Heart right ventricle (tissue), 16 donors: Measurements from ENCODE around the gene LARGE1. TPM values are rescaled to one million over a fixed set of nuclear protein-coding genes. Genes with fewer than 3 reads are reported as not detected.
A peak's percentile ranks its signal among the peaks of the same experiment; 100 is the strongest.

Source experiments
- ATAC-seq, 8 donors: fragments of 200-7000 bp; cut with Tn5 transposase; one replicate each; pipeline ENCODE4 v1.9.1; 2020; ENCODE audit warnings: mild to moderate bottlenecking in 8 of 8, moderate library complexity in 8 of 8, moderate number of reproducible peaks in 1 of 8
- DNase-seq, 2 donors: peaks; one replicate each; pipeline ENCODE4 v3.0.0-alpha.2; 2020
- H3K27ac ChIP-seq, 10 donors: fragments of 200-600 bp; sonication (generic) in 2 of 10; one replicate each; pipeline versions ENCODE4 v1.5.0 to v1.8.0; 2020 to 2022; ENCODE audit warnings: mild to moderate bottlenecking in 3 of 10
- H3K27me3 ChIP-seq, 7 donors: fragments of 200-600 bp; one replicate each; pipeline ENCODE4 v1.8.0; 2021 to 2022; ENCODE audit warnings: mild to moderate bottlenecking in 2 of 7
- H3K36me3 ChIP-seq, 9 donors: fragments of 200-600 bp; sonication (generic) in 1 of 9; one replicate each; pipeline versions ENCODE4 v1.5.0 to v1.8.0; 2020 to 2022; ENCODE audit warnings: mild to moderate bottlenecking in 2 of 9
- H3K4me1 ChIP-seq, 9 donors: fragments of 200-600 bp; sonication (generic) in 1 of 9; one replicate each; pipeline versions ENCODE4 v1.5.0 to v1.8.0; 2020 to 2022; ENCODE audit warnings: mild to moderate bottlenecking in 4 of 9
- H3K4me3 ChIP-seq, 10 donors: fragments of 200-600 bp; sonication (generic) in 2 of 10; one replicate each; pipeline versions ENCODE4 v1.5.0 to v1.8.0; 2020 to 2022; ENCODE audit warnings: mild to moderate bottlenecking in 7 of 10, moderate library complexity in 2 of 10
- H3K9me3 ChIP-seq, 11 donors: fragments of 200-600 bp in 10 of 11; sonication (generic) in 2 of 11; one replicate each; pipeline versions ENCODE4 v1.5.0 to v1.8.0; 2013 to 2022; ENCODE audit warnings: mild to moderate bottlenecking in 2 of 11, control low read depth in 1 of 11, moderate library complexity in 1 of 11
- CTCF ChIP-seq, 9 donors: fragments of 200-600 bp; sonication (generic) in 2 of 9; IDR thresholded peaks; one replicate each; pipeline versions ENCODE4 v1.5.0 to v1.8.0; 2021 to 2022; ENCODE audit warnings: antibody characterized with exemption in 9 of 9, mild to moderate bottlenecking in 5 of 9, moderate library complexity in 1 of 9
- WGBS, 2 donors: extraction: QIAGEN DNeasy Blood & Tissue Kit; methylation state at CpG; one replicate each; pipeline ENCODE4 v1.1.7; 2013; ENCODE audit warnings: inconsistent platforms in 1 of 2; 5-methylcytosine and 5-hydroxymethylcytosine counted together
- intact Hi-C, 10 donors: fragments of 100-400 bp; cut with DNase I; formaldehyde crosslinking; loops; one replicate each; pipeline versions ENCODE4 v1.11.1 to v1.14.2; 2022
- polyA plus RNA-seq, 2 donors: library from polyadenylated mRNA; stranded (reverse); fragments of 200-250 nt; gene quantifications; one replicate each; pipeline ENCODE4 v1.2.3, GENCODE V29; 2013
- total RNA-seq, 10 donors: library from RNA; stranded (reverse); fragmentation: NEBNext Ultra II Directional in 3 of 10; extraction: Animal tissue kit (Norgen Biotek cat#: 25700) in 3 of 10; gene quantifications; one replicate each; pipeline versions ENCODE4 v1.2.1 to v1.2.4, GENCODE V29; 2021 to 2023
- donor health status: Arrhythmogenic right ventricular cardiomyopathy.
- donor health status: ischemic (EF 13 %, LVEDD 7.1; RV severe dilation, severe dysfunction).
- donor health status: healthy with polysubstance abuse.
- donor health status: DM: no; HTN: yes; CAD: no.
- donor health status: DM: no; HTN: no; CAD: no.
- donor health status: ischemic (EF 25% LVEDD 6.9; RV normal size, moderate dysfunction).
- donor health status: ischemic (EF 25% LVEDD 5.7; RV mildly dilated, moderate dysfunction).
- donor health status: healthy.
- donor health status: DM: yes; HTN: yes; CAD: no.
- donor health status: Ischemic cardiomyopathy.
- donor health status: ischemic (EF 35%, LVEDD 5.7; RV mildly dilated, moderate dysfunction).
- donor health status: nonischemic (EF 11% LVEDD 7.7; RV severe dilation, severe dysfunction).
- donor health status: DM: yes; HTN: yes; CAD: no.
- donor health status: PGD.
- donor health status: ischemic (EF 29% LVEDD 5.4; RV normal size, mild dysfunction).
- donor health status: nonischemic (EF 23%, LVEDD 6.1; RV moderate dilation, normal function).

The LARGE1 gene
- total and polyA plus RNA-seq, 12 donors: 33.7 to 184 (median 144) TPM

- intact Hi-C loops: loop anchor here in 1 of 10 donors (10.0 kb wide), 1 partner anchor 808 kb away; no protein-coding TSS in a partner anchor
- DNase-seq (no peak), ATAC-seq (no peak)
- H3K4me3 ChIP-seq: no peak overlapping the region
- H3K9me3 ChIP-seq: no peaks in the 10 kb centered on the region
- no peak for TF ChIP-seq CTCF (IDR thresholded peaks at IDR 0.05)
- WGBS, 2 donors: 76 to 89% methylated on average over 3 of the region's 3 CpGs
- H3K27ac ChIP-seq: no peak overlapping the region
- no peaks in the 10 kb centered on the region for H3K27me3 ChIP-seq
- peaks cover 0 to 51% (median 0%) of the 10 kb centered on the region in 9 donors for H3K36me3 ChIP-seq
- peaks cover 0 to 21% (median 6%) of the 10 kb centered on the region in 9 donors for H3K4me1 ChIP-seq
Observed at GRCh38 chr22:33296941-33297340, 623.3 kb downstream of the LARGE1 start.

- WGBS, 2 donors: 93 to 95% methylated on average over 3 of the region's 3 CpGs
Observed at GRCh38 chr22:33288078-33288477, 632.2 kb downstream of the LARGE1 start.

GRCh38 chr22:33275073-33275443 is 645.2 kb downstream of the LARGE1 start:
- peaks cover 0 to 34% (median 16%) of the 10 kb centered on the region in 9 donors for H3K4me1 ChIP-seq
- peaks cover 0 to 49% (median 0%) of the 10 kb centered on the region in 9 donors for H3K36me3 ChIP-seq
- peak in 5 of 8 donors; percentile 21 to 67 (median 32) for ATAC-seq
- no peak overlapping the region for H3K4me3 ChIP-seq
- peak overlapping the region in 1 of 10 donors; percentile 39 for H3K27ac ChIP-seq
- WGBS, 2 donors: 49 to 74% methylated on average over 2 of the region's 2 CpGs
- intact Hi-C loops: no loop called here
- no peak for DNase-seq
- no peaks in the 10 kb centered on the region for H3K27me3 ChIP-seq
- no peaks in the 10 kb centered on the region for H3K9me3 ChIP-seq
- no peak for TF ChIP-seq CTCF (IDR thresholded peaks at IDR 0.05)

More at GRCh38 chr22:33288078-33288477, 632.2 kb downstream of the LARGE1 start:
- no peaks in the 10 kb centered on the region for H3K9me3 ChIP-seq
- TF ChIP-seq CTCF (IDR thresholded peaks at IDR 0.05): no peak
- intact Hi-C loops: no loop called here
- no peaks in the 10 kb centered on the region for H3K4me1 ChIP-seq
- peaks cover 0 to 59% (median 0%) of the 10 kb centered on the region in 9 donors for H3K36me3 ChIP-seq
- DNase-seq (no peak), ATAC-seq (no peak)
- no peak overlapping the region for H3K27ac ChIP-seq
- no peaks in the 10 kb centered on the region for H3K27me3 ChIP-seq
- no peak overlapping the region for H3K4me3 ChIP-seq

GRCh38 chr22:33274214-33275072 is 645.8 kb downstream of the LARGE1 start:
- peak in 7 of 9 donors; percentile 29 to 45 (median 31) for TF ChIP-seq CTCF (IDR thresholded peaks at IDR 0.05)
- no peak for ATAC-seq
- DNase-seq: no peak
- no peaks in the 10 kb centered on the region for H3K9me3 ChIP-seq
- intact Hi-C loops: no loop called here
- no peaks in the 10 kb centered on the region for H3K27me3 ChIP-seq
- H3K36me3 ChIP-seq: peaks cover 0 to 43% (median 0%) of the 10 kb centered on the region in 9 donors
- H3K4me1 ChIP-seq: peaks cover 0 to 34% (median 16%) of the 10 kb centered on the region in 9 donors
- WGBS, 2 donors: 89 to 93% methylated on average over 20 of the region's 20 CpGs
- H3K4me3 ChIP-seq: no peak overlapping the region
- peak overlapping the region in 1 of 10 donors; percentile 39 for H3K27ac ChIP-seq
